Right lobe of liver (tissue), 4 donors: ENCODE results near the gene PGAP1.

Source experiments
- CTCF ChIP-seq, 4 donors: fragments of 200-600 bp in 3 of 4; fragments of 450-650 bp in 1 of 4; IDR thresholded peaks; one replicate each; pipeline versions ENCODE4 v1.5.1 to v1.8.0; 2016 to 2022; ENCODE audit warnings: antibody characterized with exemption in 4 of 4, mild to moderate bottlenecking in 2 of 4
- POLR2A ChIP-seq: fragments of 450-650 bp; IDR thresholded peaks from one replicate; pipeline ENCODE4 v1.6.1; 2017; ENCODE audit warnings: antibody characterized with exemption, mild to moderate bottlenecking
- donor health status: DM: no; HTN: no; CAD: no.
- donor health status: DM: no; HTN: no; CAD: no.
- donor health status: DM: no; HTN: yes; CAD: no.

DNA sequence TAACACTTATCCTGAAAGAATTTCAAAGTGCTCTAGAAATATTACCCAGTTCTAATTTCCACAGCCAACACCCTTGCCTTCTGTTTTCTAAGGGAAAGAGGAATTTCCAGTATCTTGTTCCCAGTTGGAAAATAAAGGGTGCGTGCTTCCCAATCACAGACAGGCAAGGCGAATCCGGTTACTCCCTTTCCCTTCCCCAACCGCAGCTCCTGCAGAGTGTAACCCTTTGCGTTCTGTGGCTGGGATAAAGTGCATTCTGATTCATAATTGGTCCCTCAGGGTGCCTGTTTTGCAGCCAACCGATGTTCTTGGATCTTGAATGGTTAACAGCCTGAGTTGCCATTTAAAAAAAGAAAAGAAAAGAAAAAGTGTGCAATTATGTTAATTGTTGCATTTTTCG, 40.6 kb upstream of the PGAP1 start:
- TF ChIP-seq CTCF (IDR thresholded peaks at IDR 0.05) (no peak), POLR2A (no peak)
